SK-N-SH treated with all-trans-retinoic acid at 6 μM for 48 hours (cell line): ENCODE results near the gene KCNK10.

ENCODE experiments used
- ARNTL ChIP-seq: fragments of 450-650 bp; formaldehyde crosslinking; IDR thresholded peaks from 2 replicates; pipeline ENCODE4 v1.5.0; 2020; ENCODE audit warnings: low read depth, mild to moderate bottlenecking, moderate library complexity, borderline replicate concordance
- ESRRG ChIP-seq: fragments of 250-450 bp; sonication (Bioruptor Pico); IDR thresholded peaks from 2 replicates; pipeline ENCODE4 v1.6.1; 2021; ENCODE audit warnings: mild to moderate bottlenecking
- GLIS3 ChIP-seq: fragments of 250-450 bp; sonication (Bioruptor Pico); IDR thresholded peaks from 2 replicates; pipeline ENCODE4 v1.5.0; 2020; ENCODE audit warnings: mild to moderate bottlenecking, moderate library complexity
- ISL1 ChIP-seq: fragments of 250-450 bp; sonication (Bioruptor Pico); IDR thresholded peaks from 2 replicates; pipeline ENCODE4 v2.1.2; 2022; ENCODE audit warnings: mild to moderate bottlenecking, moderate library complexity
- PPARA ChIP-seq: fragments of 250-450 bp; sonication (Bioruptor Pico); IDR thresholded peaks from 2 replicates; pipeline ENCODE4 v1.5.0; 2020; ENCODE audit warnings: mild to moderate bottlenecking, borderline replicate concordance
- RARB ChIP-seq: fragments of 250-450 bp; sonication (Bioruptor Pico); IDR thresholded peaks from 2 replicates; pipeline ENCODE4 v1.8.0; 2021; ENCODE audit warnings: mild to moderate bottlenecking, moderate library complexity
- TCF4 ChIP-seq: fragments of 250-450 bp; sonication (Bioruptor Pico); IDR thresholded peaks from 2 replicates; pipeline ENCODE4 v1.8.0; 2021; ENCODE audit warnings: mild to moderate bottlenecking, moderate library complexity, borderline replicate concordance
- ZFP3 ChIP-seq: fragments of 250-450 bp; sonication (Bioruptor Pico); IDR thresholded peaks from 2 replicates; pipeline ENCODE4 v1.5.0; 2020; ENCODE audit warnings: mild to moderate bottlenecking, moderate library complexity
- ZFP30 ChIP-seq: fragments of 450-650 bp; formaldehyde crosslinking; IDR thresholded peaks from 2 replicates; pipeline ENCODE4 v1.5.0; 2022; ENCODE audit warnings: mild to moderate bottlenecking, moderate library complexity
- ZNF70 ChIP-seq: fragments of 450-650 bp; formaldehyde crosslinking; IDR thresholded peaks from 2 replicates; pipeline ENCODE4 v1.5.0; 2020; ENCODE audit warnings: mild to moderate bottlenecking, moderate library complexity
- TF ChIP-seq, protein P1 (sequence below): fragments of 250-450 bp; sonication (Bioruptor Pico); IDR thresholded peaks from 2 replicates; pipeline ENCODE4 v1.5.1; 2020; ENCODE audit warnings: low read depth, mild to moderate bottlenecking, moderate library complexity
- TF ChIP-seq, protein P2 (sequence below): fragments of 250-450 bp; sonication (Bioruptor Pico); IDR thresholded peaks from 2 replicates; pipeline ENCODE4 v1.8.0; 2020; ENCODE audit warnings: mild to moderate bottlenecking, moderate library complexity, borderline replicate concordance
- TF ChIP-seq, protein P3 (sequence below): fragments of 250-450 bp; sonication (Bioruptor Pico); IDR thresholded peaks from 2 replicates; pipeline ENCODE4 v1.5.1; 2021; ENCODE audit warnings: mild to moderate bottlenecking, moderate library complexity

DNA sequence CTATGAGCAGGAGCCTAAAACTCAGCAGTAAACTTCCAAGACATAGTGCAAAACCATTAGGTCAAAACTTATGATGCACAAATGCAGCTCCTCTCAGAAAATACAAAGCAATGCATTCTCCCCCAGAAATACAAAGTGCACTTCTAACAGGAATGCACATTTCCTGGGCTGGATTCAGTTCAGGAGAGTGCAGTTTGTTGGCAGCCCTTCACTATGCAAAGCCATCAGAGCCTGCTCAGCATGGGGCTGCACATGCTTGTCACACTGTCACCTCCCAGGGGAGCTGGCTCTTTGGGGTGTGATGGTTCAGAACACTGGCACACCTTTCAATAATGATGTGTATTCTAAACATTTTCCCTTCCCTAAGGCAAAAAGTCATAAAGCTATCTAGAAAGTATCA lies 110.4 kb downstream of the KCNK10 start:
- no peak for TF ChIP-seq GLIS3 (CRISPR knock-in tag)
- TF ChIP-seq, protein P1, sequence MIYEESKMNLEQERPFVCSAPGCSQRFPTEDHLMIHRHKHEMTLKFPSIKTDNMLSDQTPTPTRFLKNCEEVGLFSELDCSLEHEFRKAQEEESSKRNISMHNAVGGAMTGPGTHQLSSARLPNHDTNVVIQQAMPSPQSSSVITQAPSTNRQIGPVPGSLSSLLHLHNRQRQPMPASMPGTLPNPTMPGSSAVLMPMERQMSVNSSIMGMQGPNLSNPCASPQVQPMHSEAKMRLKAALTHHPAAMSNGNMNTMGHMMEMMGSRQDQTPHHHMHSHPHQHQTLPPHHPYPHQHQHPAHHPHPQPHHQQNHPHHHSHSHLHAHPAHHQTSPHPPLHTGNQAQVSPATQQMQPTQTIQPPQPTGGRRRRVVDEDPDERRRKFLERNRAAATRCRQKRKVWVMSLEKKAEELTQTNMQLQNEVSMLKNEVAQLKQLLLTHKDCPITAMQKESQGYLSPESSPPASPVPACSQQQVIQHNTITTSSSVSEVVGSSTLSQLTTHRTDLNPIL (CRISPR knock-in tag) = no peak
- TF ChIP-seq, protein P2, sequence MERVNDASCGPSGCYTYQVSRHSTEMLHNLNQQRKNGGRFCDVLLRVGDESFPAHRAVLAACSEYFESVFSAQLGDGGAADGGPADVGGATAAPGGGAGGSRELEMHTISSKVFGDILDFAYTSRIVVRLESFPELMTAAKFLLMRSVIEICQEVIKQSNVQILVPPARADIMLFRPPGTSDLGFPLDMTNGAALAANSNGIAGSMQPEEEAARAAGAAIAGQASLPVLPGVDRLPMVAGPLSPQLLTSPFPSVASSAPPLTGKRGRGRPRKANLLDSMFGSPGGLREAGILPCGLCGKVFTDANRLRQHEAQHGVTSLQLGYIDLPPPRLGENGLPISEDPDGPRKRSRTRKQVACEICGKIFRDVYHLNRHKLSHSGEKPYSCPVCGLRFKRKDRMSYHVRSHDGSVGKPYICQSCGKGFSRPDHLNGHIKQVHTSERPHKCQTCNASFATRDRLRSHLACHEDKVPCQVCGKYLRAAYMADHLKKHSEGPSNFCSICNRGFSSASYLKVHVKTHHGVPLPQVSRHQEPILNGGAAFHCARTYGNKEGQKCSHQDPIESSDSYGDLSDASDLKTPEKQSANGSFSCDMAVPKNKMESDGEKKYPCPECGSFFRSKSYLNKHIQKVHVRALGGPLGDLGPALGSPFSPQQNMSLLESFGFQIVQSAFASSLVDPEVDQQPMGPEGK (CRISPR knock-in tag) = no peak
- TF ChIP-seq ZFP30 (CRISPR knock-in tag) = no peak
- no peak for TF ChIP-seq TCF4
- TF ChIP-seq, protein P3, sequence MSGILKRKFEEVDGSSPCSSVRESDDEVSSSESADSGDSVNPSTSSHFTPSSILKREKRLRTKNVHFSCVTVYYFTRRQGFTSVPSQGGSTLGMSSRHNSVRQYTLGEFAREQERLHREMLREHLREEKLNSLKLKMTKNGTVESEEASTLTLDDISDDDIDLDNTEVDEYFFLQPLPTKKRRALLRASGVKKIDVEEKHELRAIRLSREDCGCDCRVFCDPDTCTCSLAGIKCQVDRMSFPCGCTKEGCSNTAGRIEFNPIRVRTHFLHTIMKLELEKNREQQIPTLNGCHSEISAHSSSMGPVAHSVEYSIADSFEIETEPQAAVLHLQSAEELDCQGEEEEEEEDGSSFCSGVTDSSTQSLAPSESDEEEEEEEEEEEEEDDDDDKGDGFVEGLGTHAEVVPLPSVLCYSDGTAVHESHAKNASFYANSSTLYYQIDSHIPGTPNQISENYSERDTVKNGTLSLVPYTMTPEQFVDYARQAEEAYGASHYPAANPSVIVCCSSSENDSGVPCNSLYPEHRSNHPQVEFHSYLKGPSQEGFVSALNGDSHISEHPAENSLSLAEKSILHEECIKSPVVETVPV (CRISPR knock-in tag) = no peak
- TF ChIP-seq ZFP3 (CRISPR knock-in tag) = no peak
- TF ChIP-seq PPARA (CRISPR knock-in tag) = no peak
- TF ChIP-seq ZNF70 = no peak
- no peak for TF ChIP-seq ARNTL (CRISPR knock-in tag)
- no peak for TF ChIP-seq ESRRG (CRISPR knock-in tag)
- no peak for TF ChIP-seq RARB (CRISPR knock-in tag)
- no peak for TF ChIP-seq ISL1 (CRISPR knock-in tag)
